Right atrium auricular region (tissue), 2 donors: ENCODE results near the gene UNC93A. TPM values are rescaled to one million over a fixed set of nuclear protein-coding genes. Genes with fewer than 3 reads are reported as not detected.

Source experiments
- DNase-seq: peaks from one replicate; pipeline ENCODE4 v3.0.0-alpha.2; 2019; ENCODE audit warnings: low spot score
- H3K27ac ChIP-seq, 2 donors: fragments of 200-600 bp; sonication (generic); 1 replicate in 1 of 2; 2 replicates in 1 of 2; pipeline ENCODE4 v1.5.1; 2016 to 2019
- H3K27me3 ChIP-seq, 2 donors: fragments of 200-600 bp; sonication (generic); one replicate each; pipeline versions ENCODE4 v1.5.1 to v1.6.0; 2017 to 2019
- H3K36me3 ChIP-seq: fragments of 200-600 bp; sonication (generic); one replicate; pipeline ENCODE4 v1.5.1; 2016
- H3K4me1 ChIP-seq, 2 donors: fragments of 200-600 bp; sonication (generic); one replicate each; pipeline versions ENCODE4 v1.5.1 to v1.6.0; 2017 to 2019
- H3K4me3 ChIP-seq, 2 donors: fragments of 200-600 bp; sonication (generic); 1 replicate in 1 of 2; 2 replicates in 1 of 2; pipeline ENCODE4 v1.5.1; 2017 to 2019; ENCODE audit warnings: mild to moderate bottlenecking in 1 of 2, moderate library complexity in 1 of 2
- H3K9me3 ChIP-seq, 2 donors: fragments of 200-600 bp; sonication (generic); one replicate each; pipeline ENCODE4 v1.5.1; 2019
- CTCF ChIP-seq, 2 donors: fragments of 200-600 bp; sonication (generic); IDR thresholded peaks; one replicate each; pipeline ENCODE4 v1.5.1; 2019; ENCODE audit warnings: antibody characterized with exemption in 2 of 2
- total RNA-seq, 2 donors: library from RNA; depleted of rRNA; stranded (reverse); fragments of >200 nt; gene quantifications; one replicate each; pipeline ENCODE4 v1.1.0, GENCODE V29; 2016

Gene UNC93A
- total RNA-seq, 2 donors from 2014 or later: not detected

- H3K9me3 ChIP-seq: no peaks in the 10 kb centered on the region
- no peak overlapping the region for H3K4me3 ChIP-seq
- no peaks in the 10 kb centered on the region for H3K27me3 ChIP-seq
- H3K36me3 ChIP-seq: no peaks in the 10 kb centered on the region
- no peak for DNase-seq
- TF ChIP-seq CTCF (IDR thresholded peaks at IDR 0.05): no peak
- no peaks in the 10 kb centered on the region for H3K4me1 ChIP-seq
- no peak overlapping the region for H3K27ac ChIP-seq
Observed at GRCh38 chr6:167298127-167298526, 7.0 kb downstream of the UNC93A start.

GRCh38 chr6:167299641-167300308, 8.7 kb downstream of the UNC93A start:
- H3K9me3 ChIP-seq: no peaks in the 10 kb centered on the region
- DNase-seq: no peak
- no peaks in the 10 kb centered on the region for H3K36me3 ChIP-seq
- no peaks in the 10 kb centered on the region for H3K4me1 ChIP-seq
- no peak overlapping the region for H3K27ac ChIP-seq
- no peaks in the 10 kb centered on the region for H3K27me3 ChIP-seq
- H3K4me3 ChIP-seq: no peak overlapping the region
- no peak for TF ChIP-seq CTCF (IDR thresholded peaks at IDR 0.05)

- Histone ChIP-seq H3K36me3 (no peaks in the 10 kb centered on the region), H3K9me3 (no peaks in the 10 kb centered on the region), H3K4me1 (no peaks in the 10 kb centered on the region), H3K27ac (no peak overlapping the region), H3K4me3 (no peak overlapping the region), H3K27me3 (no peaks in the 10 kb centered on the region)
- no peak for DNase-seq
- no peak for TF ChIP-seq CTCF (IDR thresholded peaks at IDR 0.05)
Observed at GRCh38 chr6:167300902-167301777, 10.0 kb downstream of the UNC93A start.

- Histone ChIP-seq H3K36me3 (no peaks in the 10 kb centered on the region), H3K9me3 (no peaks in the 10 kb centered on the region), H3K27ac (no peak overlapping the region), H3K4me3 (no peak overlapping the region), H3K4me1 (no peaks in the 10 kb centered on the region), H3K27me3 (no peaks in the 10 kb centered on the region)
- TF ChIP-seq CTCF (IDR thresholded peaks at IDR 0.05): no peak
- DNase-seq: no peak
Observed at GRCh38 chr6:167302074-167302473, 11.0 kb downstream of the UNC93A start.

- no peak for TF ChIP-seq CTCF (IDR thresholded peaks at IDR 0.05)
- Histone ChIP-seq H3K4me3 (no peak overlapping the region), H3K4me1 (no peaks in the 10 kb centered on the region), H3K27me3 (no peaks in the 10 kb centered on the region), H3K27ac (no peak overlapping the region), H3K9me3 (no peaks in the 10 kb centered on the region), H3K36me3 (no peaks in the 10 kb centered on the region)
- no peak for DNase-seq
Observed at GRCh38 chr6:167302796-167303195, 11.7 kb downstream of the UNC93A start.
